Gastrocnemius medialis (tissue), 4 donors: Measurements from ENCODE around the gene TMBIM1. TPM values are rescaled to one million over a fixed set of nuclear protein-coding genes. Genes with fewer than 3 reads are reported as not detected.
A peak's percentile ranks its signal among the peaks of the same experiment; 100 is the strongest.

ENCODE experiments used
- ATAC-seq, 2 donors: fragments of 150-250 bp; one replicate each; pipeline ENCODE4 v1.9.1; 2016
- DNase-seq, 2 donors: peaks; one replicate each; pipeline ENCODE4 v3.0.0-alpha.2; 2019
- H3K27ac ChIP-seq, 4 donors: fragments of 200-600 bp; sonication (generic); 1 replicate in 1 of 4; 2 replicates in 3 of 4; pipeline ENCODE4 v1.5.1; 2016 to 2018; ENCODE audit warnings: mild to moderate bottlenecking in 2 of 4, moderate library complexity in 1 of 4
- H3K27me3 ChIP-seq, 3 donors: fragments of 200-600 bp; sonication (generic) in 2 of 3; 1 replicate in 1 of 3; 2 replicates in 2 of 3; pipeline versions ENCODE4 v1.5.1 to v1.6.0; 2016 to 2019; ENCODE audit warnings: mild to moderate bottlenecking in 1 of 3, moderate library complexity in 1 of 3
- H3K36me3 ChIP-seq, 2 donors: fragments of 200-600 bp; sonication (generic) in 1 of 2; one replicate each; pipeline ENCODE4 v1.5.1; 2017 to 2018
- H3K4me1 ChIP-seq, 2 donors: fragments of 200-600 bp; sonication (generic) in 1 of 2; one replicate each; pipeline ENCODE4 v1.5.1; 2016 to 2017; ENCODE audit warnings: mild to moderate bottlenecking in 2 of 2
- H3K4me3 ChIP-seq, 4 donors: fragments of 200-600 bp; sonication (generic) in 3 of 4; 1 replicate in 1 of 4; 2 replicates in 3 of 4; pipeline ENCODE4 v1.5.1; 2016 to 2019; ENCODE audit warnings: mild to moderate bottlenecking in 2 of 4
- H3K9me3 ChIP-seq, 3 donors: fragments of 200-600 bp; sonication (generic) in 2 of 3; 1 replicate in 1 of 3; 2 replicates in 2 of 3; pipeline ENCODE4 v1.5.1; 2016 to 2019
- POLR2A ChIP-seq, 2 donors: fragments of 450-650 bp; IDR thresholded peaks; one replicate each; pipeline ENCODE4 v1.6.1; 2017; ENCODE audit warnings: antibody characterized with exemption in 2 of 2, mild to moderate bottlenecking in 2 of 2, moderate library complexity in 2 of 2
- in situ Hi-C, 4 donors: fragments of 200-750 bp; cut with MboI; loops; one replicate each; pipeline versions ENCODE4 v1.15.0 to v1.8.0; 2017; ENCODE audit warnings: low sequenced_read_pairs in 4 of 4
- intact Hi-C: fragments of 100-400 bp; cut with DNase I; formaldehyde crosslinking; loops from one replicate; pipeline ENCODE4 v1.15.1; 2023; ENCODE audit warnings: low total_unique reads
- total RNA-seq, 4 donors: library from RNA; depleted of rRNA; stranded (reverse); fragments of >200 nt; gene quantifications; one replicate each; pipeline versions ENCODE4 v1.1.0 to v1.2.3, GENCODE V29; 2016
- TF ChIP-seq, protein P1 (sequence below), 5 experiments: fragments of 450-650 bp in 3 of 5; fragments of 200-600 bp in 2 of 5; sonication (generic) in 2 of 5; IDR thresholded peaks in 4 of 5; conservative IDR thresholded peaks in 1 of 5; 1 replicate in 4 of 5; 2 replicates in 1 of 5; pipeline ENCODE4 v1.5.1; 2016 to 2019; ENCODE audit warnings: antibody characterized with exemption in 5 of 5, mild to moderate bottlenecking in 3 of 5, moderate library complexity in 3 of 5

TMBIM1 gene
- total RNA-seq, 4 donors from 2014 or later = 142 to 296 (median 215) TPM

DNA sequence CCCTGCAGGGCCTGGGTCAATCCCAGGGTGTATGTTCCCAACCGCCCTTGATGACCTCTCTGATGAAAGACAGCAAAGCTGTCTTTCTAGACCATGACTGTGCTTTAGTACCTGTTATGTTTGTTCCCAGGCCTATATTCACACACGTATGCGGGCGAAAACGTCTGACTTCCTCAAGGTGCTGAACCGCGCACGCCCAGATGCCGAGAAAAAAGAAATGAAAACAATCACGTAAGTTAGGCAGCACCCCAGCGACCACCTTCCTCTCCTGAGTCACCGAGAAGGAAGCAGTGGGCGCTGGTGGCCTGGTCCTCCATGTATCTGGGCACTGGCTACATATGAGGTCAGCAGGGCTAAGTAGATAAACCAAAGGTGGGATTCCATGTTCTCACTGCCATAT, 42.6 kb downstream of the TMBIM1 start:
- ATAC-seq (no peak), DNase-seq (no peak)
- Histone ChIP-seq H3K27me3 (no peaks in the 10 kb centered on the region), H3K4me1 (peaks cover 16 to 29% of the 10 kb centered on the region in 2 donors), H3K27ac (peak overlapping the region in 1 of 4 donors; percentile 10), H3K9me3 (no peaks in the 10 kb centered on the region), H3K4me3 (no peak overlapping the region), H3K36me3 (peaks cover 0 to 100% of the 10 kb centered on the region in 2 donors)
- intact Hi-C loops (no loop called here), in situ Hi-C loops (loop anchor here in 2 of 4 donors (10.0 kb wide), 1 partner anchor 65 kb away; no protein-coding TSS in a partner anchor)
- TF ChIP-seq, protein P1, sequence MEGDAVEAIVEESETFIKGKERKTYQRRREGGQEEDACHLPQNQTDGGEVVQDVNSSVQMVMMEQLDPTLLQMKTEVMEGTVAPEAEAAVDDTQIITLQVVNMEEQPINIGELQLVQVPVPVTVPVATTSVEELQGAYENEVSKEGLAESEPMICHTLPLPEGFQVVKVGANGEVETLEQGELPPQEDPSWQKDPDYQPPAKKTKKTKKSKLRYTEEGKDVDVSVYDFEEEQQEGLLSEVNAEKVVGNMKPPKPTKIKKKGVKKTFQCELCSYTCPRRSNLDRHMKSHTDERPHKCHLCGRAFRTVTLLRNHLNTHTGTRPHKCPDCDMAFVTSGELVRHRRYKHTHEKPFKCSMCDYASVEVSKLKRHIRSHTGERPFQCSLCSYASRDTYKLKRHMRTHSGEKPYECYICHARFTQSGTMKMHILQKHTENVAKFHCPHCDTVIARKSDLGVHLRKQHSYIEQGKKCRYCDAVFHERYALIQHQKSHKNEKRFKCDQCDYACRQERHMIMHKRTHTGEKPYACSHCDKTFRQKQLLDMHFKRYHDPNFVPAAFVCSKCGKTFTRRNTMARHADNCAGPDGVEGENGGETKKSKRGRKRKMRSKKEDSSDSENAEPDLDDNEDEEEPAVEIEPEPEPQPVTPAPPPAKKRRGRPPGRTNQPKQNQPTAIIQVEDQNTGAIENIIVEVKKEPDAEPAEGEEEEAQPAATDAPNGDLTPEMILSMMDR (IDR thresholded peaks at IDR 0.05 in 4 of 5, conservative IDR thresholded peaks at IDR 0.05 in 1 of 5) = no peak

DNA sequence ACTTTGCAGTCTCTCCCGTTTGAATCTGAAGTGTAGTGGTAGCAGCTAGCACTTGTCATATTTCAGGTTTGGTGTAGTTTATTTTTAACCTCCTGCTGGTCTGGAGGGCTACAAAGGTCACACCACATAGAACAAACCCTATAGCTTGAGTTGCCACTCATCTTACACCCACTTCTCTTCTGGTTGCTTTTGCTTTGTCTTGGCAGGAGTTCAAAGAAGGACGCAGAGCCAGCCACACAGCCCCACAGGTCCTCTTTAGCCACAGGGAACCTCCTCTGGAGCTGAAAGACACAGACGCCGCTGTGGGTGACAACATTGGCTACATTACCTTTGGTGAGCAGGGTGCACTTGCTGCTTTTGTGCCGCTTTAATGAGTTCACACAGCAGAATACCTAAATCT, 47.1 kb downstream of the TMBIM1 start:
- H3K27ac ChIP-seq = peak overlapping the region in 2 of 4 donors; percentile 17 to 21
- H3K4me1 ChIP-seq = peaks cover 0 to 7% of the 10 kb centered on the region in 2 donors
- TF ChIP-seq, protein P1 (IDR thresholded peaks at IDR 0.05 in 4 of 5, conservative IDR thresholded peaks at IDR 0.05 in 1 of 5) = no peak
- no peak for TF ChIP-seq POLR2A (IDR thresholded peaks at IDR 0.05)
- DNase-seq = no peak
- no peak overlapping the region for H3K4me3 ChIP-seq
- peaks cover 0 to 94% of the 10 kb centered on the region in 2 donors for H3K36me3 ChIP-seq
- intact Hi-C loops = no loop called here
- no peaks in the 10 kb centered on the region for H3K9me3 ChIP-seq
- in situ Hi-C loops = no loop called here
- no peaks in the 10 kb centered on the region for H3K27me3 ChIP-seq
- ATAC-seq = peak in 1 of 2 donors; percentile 25

DNA sequence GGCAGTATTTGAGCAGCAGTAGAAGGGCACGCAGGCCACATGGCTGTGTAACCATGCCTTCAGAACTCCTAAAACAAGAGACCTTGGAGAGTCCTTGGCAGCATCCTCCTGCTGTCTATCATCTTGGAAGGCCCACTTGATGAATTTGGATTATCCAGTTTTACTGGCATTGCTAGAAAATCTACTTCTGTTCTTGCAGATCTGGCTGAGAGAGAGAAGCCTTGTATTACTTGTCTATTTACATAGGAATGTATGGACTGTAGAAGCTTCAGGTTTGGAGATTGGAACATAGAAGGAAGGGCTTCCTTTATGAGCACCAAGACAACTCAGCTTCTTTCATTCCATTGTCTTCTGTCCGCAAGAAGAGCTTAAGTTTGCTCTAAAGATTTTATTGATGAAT, 47.6 kb downstream of the TMBIM1 start:
- ATAC-seq (no peak), DNase-seq (no peak)
- intact Hi-C loops = no loop called here
- Histone ChIP-seq H3K27ac (peak overlapping the region in 1 of 4 donors; percentile 21), H3K9me3 (no peaks in the 10 kb centered on the region), H3K4me3 (no peak overlapping the region), H3K4me1 (peaks cover 0 to 7% of the 10 kb centered on the region in 2 donors), H3K27me3 (no peaks in the 10 kb centered on the region), H3K36me3 (peaks cover 0 to 94% of the 10 kb centered on the region in 2 donors)
- TF ChIP-seq, protein P1 (IDR thresholded peaks at IDR 0.05 in 4 of 5, conservative IDR thresholded peaks at IDR 0.05 in 1 of 5) = no peak
- TF ChIP-seq POLR2A (IDR thresholded peaks at IDR 0.05) = no peak
- in situ Hi-C loops = no loop called here

DNA sequence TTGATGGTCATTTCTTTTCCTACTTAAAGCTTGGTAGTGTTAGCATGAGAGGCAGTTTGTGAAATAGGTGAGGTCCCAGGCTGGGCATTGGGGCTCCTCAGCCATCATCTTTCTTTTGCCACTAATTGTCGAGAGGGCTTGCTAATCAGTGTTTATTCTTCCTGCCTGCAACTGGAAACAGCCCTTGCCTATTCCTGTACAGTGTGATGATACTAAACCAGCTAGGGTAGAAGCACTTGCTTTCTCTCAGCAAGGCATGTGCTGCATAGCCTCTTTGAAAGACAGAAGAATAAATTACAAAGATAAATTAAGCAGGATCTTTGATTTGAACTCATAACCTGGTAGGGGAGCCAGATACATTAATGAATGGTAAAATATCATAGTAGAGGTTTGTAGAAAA, 48.1 kb downstream of the TMBIM1 start:
- peaks cover 0 to 94% of the 10 kb centered on the region in 2 donors for H3K36me3 ChIP-seq
- in situ Hi-C loops = no loop called here
- ATAC-seq = no peak

More for the DNA sequence above, 48.1 kb downstream of the TMBIM1 start:
- Histone ChIP-seq H3K27me3 (no peaks in the 10 kb centered on the region), H3K27ac (no peak overlapping the region), H3K4me1 (peaks cover 0 to 7% of the 10 kb centered on the region in 2 donors), H3K9me3 (no peaks in the 10 kb centered on the region), H3K4me3 (no peak overlapping the region)
- TF ChIP-seq POLR2A (IDR thresholded peaks at IDR 0.05) = no peak
- TF ChIP-seq, protein P1 (IDR thresholded peaks at IDR 0.05 in 4 of 5, conservative IDR thresholded peaks at IDR 0.05 in 1 of 5) = no peak
- intact Hi-C loops = no loop called here
- no peak for DNase-seq
